Tibial nerve (tissue), 4 donors: ENCODE results near the gene SPACA9. TPM values are rescaled to one million over a fixed set of nuclear protein-coding genes. Genes with fewer than 3 reads are reported as not detected.

Source experiments
- DNase-seq, 2 donors: peaks; one replicate each; pipeline ENCODE4 v3.0.0-alpha.2; 2019; ENCODE audit warnings: low spot score in 2 of 2
- H3K27ac ChIP-seq, 4 donors: fragments of 200-600 bp; sonication (generic) in 3 of 4; one replicate each; pipeline ENCODE4 v1.5.1; 2017 to 2019; ENCODE audit warnings: mild to moderate bottlenecking in 1 of 4
- H3K27me3 ChIP-seq, 2 donors: fragments of 200-600 bp; sonication (generic) in 1 of 2; one replicate each; pipeline versions ENCODE4 v1.5.1 to v1.6.0; 2017 to 2019
- H3K36me3 ChIP-seq, 3 donors: fragments of 200-600 bp; sonication (generic); one replicate each; pipeline ENCODE4 v1.5.1; 2018 to 2019
- H3K4me1 ChIP-seq, 4 donors: fragments of 200-600 bp; sonication (generic) in 3 of 4; one replicate each; pipeline ENCODE4 v1.5.1; 2017 to 2019
- H3K4me3 ChIP-seq, 4 donors: fragments of 200-600 bp; sonication (generic) in 3 of 4; one replicate each; pipeline ENCODE4 v1.5.1; 2017 to 2019; ENCODE audit warnings: mild to moderate bottlenecking in 1 of 4, moderate library complexity in 1 of 4
- H3K9me3 ChIP-seq, 4 donors: fragments of 200-600 bp; sonication (generic) in 3 of 4; one replicate each; pipeline ENCODE4 v1.5.1; 2017 to 2019
- EP300 ChIP-seq, 2 donors: sonication (generic); formaldehyde crosslinking; IDR thresholded peaks; one replicate each; pipeline ENCODE4 v1.6.1; 2017; ENCODE audit warnings: antibody characterized with exemption in 2 of 2, mild to moderate bottlenecking in 1 of 2
- POLR2A ChIP-seq, 2 donors: fragments of 450-650 bp; IDR thresholded peaks; one replicate each; pipeline ENCODE4 v1.6.1; 2017; ENCODE audit warnings: antibody characterized with exemption in 2 of 2, mild to moderate bottlenecking in 2 of 2, moderate library complexity in 2 of 2
- WGBS, 2 donors: methylation state at CpG; one replicate each; pipeline ENCODE4 v1.1.5; 2018; 5-methylcytosine and 5-hydroxymethylcytosine counted together
- total RNA-seq, 4 donors: library from RNA; depleted of rRNA; stranded (reverse); fragments of >200 nt; gene quantifications; one replicate each; pipeline ENCODE4 v1.1.0, GENCODE V29; 2016
- TF ChIP-seq, protein P1 (sequence below), 5 experiments: fragments of 200-600 bp in 3 of 5; fragments of 450-650 bp in 2 of 5; sonication (generic) in 3 of 5; IDR thresholded peaks; one replicate each; pipeline ENCODE4 v1.5.1; 2016 to 2019; ENCODE audit warnings: antibody characterized with exemption in 5 of 5, mild to moderate bottlenecking in 3 of 5, moderate library complexity in 2 of 5

Gene SPACA9
- total RNA-seq, 4 donors from 2014 or later = 4.2 to 5.9 (median 5.3) TPM

DNA sequence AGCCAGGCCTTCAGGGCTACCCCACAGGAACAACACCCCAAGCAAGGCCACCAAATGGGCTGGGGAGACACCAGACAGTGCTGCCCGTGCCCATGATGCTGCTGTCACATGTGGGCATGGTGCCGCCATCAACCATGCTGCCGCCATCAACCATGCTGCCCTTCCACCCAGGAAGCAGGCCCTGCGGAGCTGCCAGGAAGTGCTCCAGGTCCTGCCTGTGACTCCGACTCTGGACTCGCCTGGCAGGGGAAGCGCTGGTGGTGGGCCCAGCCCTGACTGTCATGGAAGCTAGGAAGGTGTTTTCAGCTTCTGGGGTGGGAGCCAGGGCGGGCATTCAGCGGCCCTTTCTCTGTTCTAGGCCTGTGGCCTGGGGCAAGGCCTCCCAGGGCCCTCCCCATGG, 9.4 kb upstream of the SPACA9 start:
- no peaks in the 10 kb centered on the region for H3K9me3 ChIP-seq
- no peak overlapping the region for H3K27ac ChIP-seq
- WGBS, 2 donors = 91 to 93% methylated on average over 3 to 9 of the region's 9 CpGs
- H3K36me3 ChIP-seq = no peaks in the 10 kb centered on the region
- DNase-seq = no peak
- H3K4me1 ChIP-seq = peaks cover 0 to 10% (median 0%) of the 10 kb centered on the region in 4 donors
- no peaks in the 10 kb centered on the region for H3K27me3 ChIP-seq
- H3K4me3 ChIP-seq = no peak overlapping the region
- TF ChIP-seq, protein P1, sequence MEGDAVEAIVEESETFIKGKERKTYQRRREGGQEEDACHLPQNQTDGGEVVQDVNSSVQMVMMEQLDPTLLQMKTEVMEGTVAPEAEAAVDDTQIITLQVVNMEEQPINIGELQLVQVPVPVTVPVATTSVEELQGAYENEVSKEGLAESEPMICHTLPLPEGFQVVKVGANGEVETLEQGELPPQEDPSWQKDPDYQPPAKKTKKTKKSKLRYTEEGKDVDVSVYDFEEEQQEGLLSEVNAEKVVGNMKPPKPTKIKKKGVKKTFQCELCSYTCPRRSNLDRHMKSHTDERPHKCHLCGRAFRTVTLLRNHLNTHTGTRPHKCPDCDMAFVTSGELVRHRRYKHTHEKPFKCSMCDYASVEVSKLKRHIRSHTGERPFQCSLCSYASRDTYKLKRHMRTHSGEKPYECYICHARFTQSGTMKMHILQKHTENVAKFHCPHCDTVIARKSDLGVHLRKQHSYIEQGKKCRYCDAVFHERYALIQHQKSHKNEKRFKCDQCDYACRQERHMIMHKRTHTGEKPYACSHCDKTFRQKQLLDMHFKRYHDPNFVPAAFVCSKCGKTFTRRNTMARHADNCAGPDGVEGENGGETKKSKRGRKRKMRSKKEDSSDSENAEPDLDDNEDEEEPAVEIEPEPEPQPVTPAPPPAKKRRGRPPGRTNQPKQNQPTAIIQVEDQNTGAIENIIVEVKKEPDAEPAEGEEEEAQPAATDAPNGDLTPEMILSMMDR (IDR thresholded peaks at IDR 0.05) = no peak
- no peak for TF ChIP-seq EP300 (IDR thresholded peaks at IDR 0.05)
- TF ChIP-seq POLR2A (IDR thresholded peaks at IDR 0.05) = no peak

GRCh38 chr9:132873403-132873802, 5.3 kb upstream of the SPACA9 start:
- Histone ChIP-seq H3K4me1 (peaks cover 0 to 20% (median 3%) of the 10 kb centered on the region in 4 donors), H3K27ac (no peak overlapping the region), H3K9me3 (no peaks in the 10 kb centered on the region), H3K36me3 (no peaks in the 10 kb centered on the region), H3K27me3 (no peaks in the 10 kb centered on the region), H3K4me3 (no peak overlapping the region)
- no peak for DNase-seq
- TF ChIP-seq, protein P1 (IDR thresholded peaks at IDR 0.05) = no peak
- TF ChIP-seq EP300 (IDR thresholded peaks at IDR 0.05) (no peak), POLR2A (IDR thresholded peaks at IDR 0.05) (no peak)
- WGBS, 2 donors = 64 to 75% methylated on average over 7 of the region's 7 CpGs

DNA sequence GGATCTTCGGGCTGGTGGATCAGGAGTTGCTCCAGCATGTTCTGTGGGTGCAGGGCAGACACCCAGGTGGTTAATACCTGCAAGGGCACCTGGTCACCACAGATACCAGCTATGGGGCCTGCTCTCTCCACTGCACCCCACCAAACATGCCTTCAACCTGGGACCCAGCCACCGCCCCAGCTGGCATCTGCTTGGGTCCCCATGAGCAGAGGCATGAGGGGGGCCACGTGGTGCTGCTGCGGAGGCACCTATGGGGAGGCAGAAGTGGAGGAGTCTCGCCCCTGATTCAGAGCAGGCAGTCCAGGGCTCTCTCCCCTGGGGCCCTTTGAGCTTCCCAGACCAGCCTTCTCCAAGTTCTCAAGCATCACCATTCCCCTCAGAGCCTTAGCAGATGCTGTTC, 3.5 kb upstream of the SPACA9 start:
- Histone ChIP-seq H3K9me3 (no peaks in the 10 kb centered on the region), H3K27ac (no peak overlapping the region), H3K4me3 (no peak overlapping the region), H3K36me3 (no peaks in the 10 kb centered on the region), H3K4me1 (peaks cover 0 to 34% (median 3%) of the 10 kb centered on the region in 4 donors), H3K27me3 (no peaks in the 10 kb centered on the region)
- DNase-seq = no peak
- no peak for TF ChIP-seq POLR2A (IDR thresholded peaks at IDR 0.05)
- TF ChIP-seq, protein P1 (IDR thresholded peaks at IDR 0.05) = no peak
- no peak for TF ChIP-seq EP300 (IDR thresholded peaks at IDR 0.05)
- 85% methylated on average over 5 of the region's 5 CpGs for WGBS, 2 donors

DNA sequence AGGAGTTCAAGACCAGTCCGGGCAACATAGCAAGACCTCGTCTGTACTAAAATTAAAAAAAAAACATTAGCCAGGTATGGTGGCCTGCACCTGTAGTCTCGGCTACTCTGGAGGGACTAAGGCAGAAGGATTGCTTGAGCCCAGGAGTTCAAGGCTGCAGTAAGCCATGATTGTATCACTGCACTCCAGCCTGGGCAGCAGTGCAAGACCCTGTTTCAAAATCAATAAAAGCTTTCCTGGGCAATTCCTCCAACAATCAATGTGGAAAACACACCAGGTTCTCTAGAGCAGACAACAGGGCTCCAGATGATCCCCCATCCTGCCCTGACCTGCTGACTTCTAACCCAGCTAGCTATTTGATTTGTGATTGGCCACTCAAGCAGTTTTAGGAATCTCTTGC, 1.8 kb upstream of the SPACA9 start:
- DNase-seq = no peak
- Histone ChIP-seq H3K36me3 (peaks cover 0 to 7% (median 0%) of the 10 kb centered on the region in 3 donors), H3K4me3 (no peak overlapping the region), H3K9me3 (no peaks in the 10 kb centered on the region), H3K4me1 (peaks cover 0 to 27% (median 3%) of the 10 kb centered on the region in 4 donors), H3K27ac (no peak overlapping the region), H3K27me3 (no peaks in the 10 kb centered on the region)
- TF ChIP-seq, protein P1 (IDR thresholded peaks at IDR 0.05) = no peak
- no peak for TF ChIP-seq EP300 (IDR thresholded peaks at IDR 0.05)
- no peak for TF ChIP-seq POLR2A (IDR thresholded peaks at IDR 0.05)
- WGBS, 2 donors = 85 to 87% methylated on average over 3 of the region's 3 CpGs

GRCh38 chr9:132877458-132877823, 1.3 kb upstream of the SPACA9 start:
- TF ChIP-seq, protein P1 (IDR thresholded peaks at IDR 0.05) = no peak
- no peak for TF ChIP-seq POLR2A (IDR thresholded peaks at IDR 0.05)
- no peak for TF ChIP-seq EP300 (IDR thresholded peaks at IDR 0.05)

More at GRCh38 chr9:132877458-132877823, 1.3 kb upstream of the SPACA9 start:
- Histone ChIP-seq H3K27ac (peak overlapping the region in 3 of 4 donors; percentile 80 to 93 (median 92)), H3K4me3 (peak overlapping the region in 3 of 4 donors; percentile 77 to 95 (median 90)), H3K9me3 (no peaks in the 10 kb centered on the region), H3K36me3 (peaks cover 0 to 10% (median 0%) of the 10 kb centered on the region in 3 donors), H3K27me3 (no peaks in the 10 kb centered on the region), H3K4me1 (peaks cover 0 to 26% (median 3%) of the 10 kb centered on the region in 4 donors)
- no peak for DNase-seq
- 47 to 48% methylated on average over 14 of the region's 14 CpGs for WGBS, 2 donors
